OCI-LY7 (cell line): ENCODE data around the gene TNIK. TPM values are rescaled to one million over a fixed set of nuclear protein-coding genes. Genes with fewer than 3 reads are reported as not detected.

Experiments used
- BruUV-seq: library from RNA; stranded (reverse); fragments of 400-500 nt; replicated peaks from 2 replicates; lab custom pipeline; 2021; lab: Mats Ljungman, UMichigan
- CTCF ChIA-PET: fragments of 300-600 bp; sonication (Branson Sonifier 250); formaldehyde crosslinking; loops from one replicate; lab custom pipeline; 2022; ENCODE audit warnings: antibody characterized with exemption; ENCODE audit not compliant: unreplicated experiment; lab: Charles Lee
- POLR2A ChIA-PET: fragments of 300-600 bp; sonication (Branson Sonifier 250); formaldehyde crosslinking; loops from one replicate; lab custom pipeline; 2022; ENCODE audit warnings: antibody characterized with exemption; lab: Charles Lee
- DNase-seq: peaks from one replicate; pipeline ENCODE4 v3.0.0-alpha.2; 2015; ENCODE audit warnings: low spot score
- H2AFZ ChIP-seq: fragments of 200-600 bp; sonication (generic), shearing (Covaris generic); 2 replicates; pipeline ENCODE4 v1.6.1; 2014; ENCODE audit warnings: mild to moderate bottlenecking, antibody characterized with exemption, low read length, moderate library complexity
- H3K27ac ChIP-seq: fragments of 200-600 bp; sonication (generic); 2 replicates; pipeline ENCODE4 v1.5.1; 2014; ENCODE audit warnings: mixed run types, low read depth, mild to moderate bottlenecking, moderate library complexity, low read length, inconsistent platforms; ENCODE audit not compliant: poor library complexity, severe bottlenecking
- H3K36me3 ChIP-seq: fragments of 200-600 bp; sonication (generic); 2 replicates; pipeline ENCODE4 v1.6.1; 2014; ENCODE audit warnings: mild to moderate bottlenecking, antibody characterized with exemption, low read length, moderate library complexity, mixed read lengths; ENCODE audit not compliant: insufficient read depth
- H3K4me1 ChIP-seq: fragments of 200-600 bp; sonication (generic); 2 replicates; pipeline ENCODE4 v1.5.1; 2014; ENCODE audit warnings: mild to moderate bottlenecking, low read length; ENCODE audit not compliant: insufficient read depth, poor library complexity, severe bottlenecking
- H3K4me2 ChIP-seq: fragments of 200-600 bp; sonication (generic); 2 replicates; pipeline ENCODE4 v1.6.1; 2014; ENCODE audit warnings: mild to moderate bottlenecking, low read length
- H3K4me3 ChIP-seq: fragments of 200-600 bp; sonication (generic); 2 replicates; pipeline ENCODE4 v1.5.1; 2014; ENCODE audit warnings: mild to moderate bottlenecking, low read depth, low read length; ENCODE audit not compliant: poor library complexity, severe bottlenecking
- H3K79me2 ChIP-seq: fragments of 200-600 bp; sonication (generic); 2 replicates; pipeline ENCODE4 v1.6.1; 2016; ENCODE audit warnings: low read depth, mild to moderate bottlenecking, low read length, moderate library complexity, mixed read lengths; ENCODE audit not compliant: insufficient read depth
- H3K9me2 ChIP-seq: fragments of 200-600 bp; sonication (generic); 2 replicates; pipeline ENCODE4 v1.6.1; 2016; ENCODE audit warnings: mild to moderate bottlenecking, low read length, mixed read lengths; ENCODE audit not compliant: insufficient read depth
- H3K9me3 ChIP-seq: fragments of 200-600 bp; sonication (generic); 2 replicates; pipeline ENCODE4 v1.6.1; 2014; ENCODE audit warnings: mild to moderate bottlenecking, mixed run types, low read length, mixed read lengths
- H4K20me1 ChIP-seq: fragments of 200-600 bp; sonication (generic); 2 replicates; pipeline ENCODE4 v1.6.1; 2014; ENCODE audit warnings: mild to moderate bottlenecking, antibody characterized with exemption, low read length, moderate library complexity, mixed read lengths; ENCODE audit not compliant: insufficient read depth
- CTCF ChIP-seq: fragments of 200-600 bp; sonication (generic); conservative IDR thresholded peaks from 2 replicates; pipeline ENCODE4 v1.5.1; 2014; ENCODE audit warnings: mild to moderate bottlenecking, antibody characterized with exemption, low read length, moderate library complexity, mixed read lengths
- EZH2phosphoT487 ChIP-seq: fragments of 200-600 bp; sonication (generic); IDR thresholded peaks from 2 replicates; pipeline ENCODE4 v1.6.1; 2018; ENCODE audit warnings: low read depth, borderline replicate concordance, mild to moderate bottlenecking, mixed run types, antibody characterized with exemption, low read length, moderate library complexity, mixed read lengths
- intact Hi-C: fragments of 100-400 bp; cut with micrococcal nuclease; formaldehyde crosslinking; loops from one replicate; pipeline ENCODE4 v1.10.0; 2022; ENCODE audit not compliant: unreplicated experiment
- total RNA-seq, 2 experiments: library from RNA; depleted of rRNA in 1 of 2; stranded (reverse); fragments of >200 nt in 1 of 2; shearing (Covaris generic) in 1 of 2; gene quantifications; 2 replicates each; pipeline ENCODE4 v1.2.3, GENCODE V29; 2014 to 2022

TNIK gene
- total RNA-seq, 2 experiments from 2014 or later: not detected

- no peak for DNase-seq
- Histone ChIP-seq H3K4me2 (no peak overlapping the region), H3K79me2 (no peaks in the 10 kb centered on the region), H3K9me3 (peaks cover 8% of the 10 kb centered on the region; the same call in 1 of the 2 replicates), H2AFZ (0 out of 2 replicates have a peak overlapping the region, but pooled peaks have one; percentile 7), H4K20me1 (no peaks in the 10 kb centered on the region), H3K4me1 (no peaks in the 10 kb centered on the region), H3K4me3 (no peak overlapping the region), H3K36me3 (no peaks in the 10 kb centered on the region), H3K9me2 (no peaks in the 10 kb centered on the region), H3K27ac (no peak overlapping the region)
- ChIA-PET CTCF (no interaction called here), POLR2A (no interaction called here)
- no TSS peak for BruUV-seq
- TF ChIP-seq EZH2phosphoT487: no peak
- no peak for TF ChIP-seq CTCF
- intact Hi-C loops: no loop called here
Observed at GRCh38 chr3:171228240-171228639, 232.0 kb downstream of the TNIK start.

- CTCF ChIA-PET: no interaction called here
- DNase-seq: no peak
- H3K4me1 ChIP-seq: no peaks in the 10 kb centered on the region
- intact Hi-C loops: no loop called here
- no peaks in the 10 kb centered on the region for H3K79me2 ChIP-seq
- POLR2A ChIA-PET: no interaction called here
- 0 out of 2 replicates have a peak overlapping the region, but pooled peaks have one; percentile 7 for H2AFZ ChIP-seq
- TF ChIP-seq EZH2phosphoT487: no peak
- TF ChIP-seq CTCF: no peak
- H3K4me2 ChIP-seq: no peak overlapping the region
- BruUV-seq: no TSS peak
- H3K27ac ChIP-seq: no peak overlapping the region
- no peaks in the 10 kb centered on the region for H3K36me3 ChIP-seq
- peaks cover 8% of the 10 kb centered on the region; the same call in 1 of the 2 replicates for H3K9me3 ChIP-seq
- no peak overlapping the region for H3K4me3 ChIP-seq
- no peaks in the 10 kb centered on the region for H4K20me1 ChIP-seq
- H3K9me2 ChIP-seq: no peaks in the 10 kb centered on the region
Observed at GRCh38 chr3:171227828-171228227, 232.4 kb downstream of the TNIK start.

GRCh38 chr3:171227359-171227758 is 232.8 kb downstream of the TNIK start:
- H4K20me1 ChIP-seq: no peaks in the 10 kb centered on the region
- H3K36me3 ChIP-seq: no peaks in the 10 kb centered on the region
- H3K79me2 ChIP-seq: no peaks in the 10 kb centered on the region
- H3K4me2 ChIP-seq: no peak overlapping the region
- no peak overlapping the region for H2AFZ ChIP-seq
- H3K27ac ChIP-seq: no peak overlapping the region
- BruUV-seq: no TSS peak
- TF ChIP-seq CTCF (no peak), EZH2phosphoT487 (no peak)
- DNase-seq: no peak
- H3K4me1 ChIP-seq: no peaks in the 10 kb centered on the region
- no peak overlapping the region for H3K4me3 ChIP-seq
- POLR2A ChIA-PET: no interaction called here
- intact Hi-C loops: no loop called here
- H3K9me2 ChIP-seq: no peaks in the 10 kb centered on the region
- CTCF ChIA-PET: no interaction called here
- peaks cover 8% of the 10 kb centered on the region; the same call in 1 of the 2 replicates for H3K9me3 ChIP-seq
